ENCODE data around the gene PDE4D. TPM values are rescaled to one million over a fixed set of nuclear protein-coding genes. Genes with fewer than 3 reads are reported as not detected.

The PDE4D gene
- total and polyA plus RNA-seq, 12 donors = 1.2 to 18.9 (median 2.1) TPM

- Histone ChIP-seq H3K9me3 (replicated peaks in 1 of 3) (no peaks in the 10 kb centered on the region), H3K4me1 (replicated peaks in 1 of 2) (no peaks in the 10 kb centered on the region), H3K27ac (no peak overlapping the region), H3K36me3 (replicated peaks in 1 of 2) (no peaks in the 10 kb centered on the region), H3K4me3 (no peak overlapping the region), H3K27me3 (no peaks in the 10 kb centered on the region)
- intact Hi-C loops (cut with DNase I) = no loop called here
- 71 to 76% (median 75%) methylated on average over 4 of the region's 4 CpGs for WGBS, 4 donors
- no peak for DNase-seq
- no peak for TF ChIP-seq CTCF (IDR thresholded peaks at IDR 0.05)
- no peak for TF ChIP-seq POLR2A (IDR thresholded peaks at IDR 0.05)
Measured at GRCh38 chr5:59559847-59560246, 333.7 kb downstream of the PDE4D start.

GRCh38 chr5:59559323-59559722 lies 334.2 kb downstream of the PDE4D start:
- no peaks in the 10 kb centered on the region for H3K36me3 ChIP-seq (replicated peaks in 1 of 2)
- no peak for TF ChIP-seq POLR2A (IDR thresholded peaks at IDR 0.05)
- TF ChIP-seq CTCF (IDR thresholded peaks at IDR 0.05) = no peak
- no peaks in the 10 kb centered on the region for H3K27me3 ChIP-seq
- H3K4me3 ChIP-seq = no peak overlapping the region
- no peak overlapping the region for H3K27ac ChIP-seq
- DNase-seq = no peak
- 51 to 57% (median 53%) methylated on average over 3 of the region's 3 CpGs for WGBS, 4 donors
- H3K4me1 ChIP-seq (replicated peaks in 1 of 2) = no peaks in the 10 kb centered on the region
- H3K9me3 ChIP-seq (replicated peaks in 1 of 3) = no peaks in the 10 kb centered on the region
- intact Hi-C loops (cut with DNase I) = no loop called here

- no peaks in the 10 kb centered on the region for H3K27me3 ChIP-seq
- TF ChIP-seq POLR2A (IDR thresholded peaks at IDR 0.05) (no peak), CTCF (IDR thresholded peaks at IDR 0.05) (no peak)
- H3K27ac ChIP-seq = no peak overlapping the region
- no peak for DNase-seq
- no peak overlapping the region for H3K4me3 ChIP-seq
- H3K9me3 ChIP-seq (replicated peaks in 1 of 3) = no peaks in the 10 kb centered on the region
- H3K36me3 ChIP-seq (replicated peaks in 1 of 2) = no peaks in the 10 kb centered on the region
- 79 to 84% (median 80%) methylated on average over 1 of the region's 1 CpG for WGBS, 4 donors
- no peaks in the 10 kb centered on the region for H3K4me1 ChIP-seq (replicated peaks in 1 of 2)
- intact Hi-C loops (cut with DNase I) = no loop called here
Measured at GRCh38 chr5:59558501-59558900, 335.0 kb downstream of the PDE4D start.

- Histone ChIP-seq H3K36me3 (replicated peaks in 1 of 2) (no peaks in the 10 kb centered on the region), H3K9me3 (replicated peaks in 1 of 3) (no peaks in the 10 kb centered on the region), H3K4me1 (replicated peaks in 1 of 2) (no peaks in the 10 kb centered on the region), H3K4me3 (no peak overlapping the region), H3K27ac (no peak overlapping the region), H3K27me3 (no peaks in the 10 kb centered on the region)
- no peak for DNase-seq
- no peak for TF ChIP-seq POLR2A (IDR thresholded peaks at IDR 0.05)
- TF ChIP-seq CTCF (IDR thresholded peaks at IDR 0.05) = no peak
- intact Hi-C loops (cut with DNase I) = no loop called here
Measured at GRCh38 chr5:59557572-59557971, 336.0 kb downstream of the PDE4D start.
